ENCODE measurements around the gene RANBP17. TPM values are rescaled to one million over a fixed set of nuclear protein-coding genes. Genes with fewer than 3 reads are reported as not detected.

RANBP17 gene
- total and polyA plus RNA-seq, 2 of the 4 experiments (the other 2 are of a cell fraction), result 8.2 to 29.0 TPM

- H4K5ac ChIP-seq (ENCODE audit: low read depth, low read length), result no peak overlapping the region
- H4K8ac ChIP-seq (ENCODE audit: low read depth in 2 of 2, low read length in 2 of 2), result no peak overlapping the region
- H3K9me1 ChIP-seq (ENCODE audit: insufficient read depth, low read length), result no peaks in the 10 kb centered on the region
- no peak overlapping the region for H2AK9ac ChIP-seq (replicated peaks; ENCODE audit: low read depth, low read length, poor library complexity)
- H3K23ac ChIP-seq (ENCODE audit: low read depth, low read length), result no peak overlapping the region
- H3K4me3 ChIP-seq (ENCODE audit: insufficient read depth, low read depth, low read length), result no peak overlapping the region
- in situ Hi-C loops (cut with MboI; ENCODE audit: low sequenced_read_pairs), result loop anchor here (25.0 kb wide), 1 partner anchor 354 kb away; no protein-coding TSS in a partner anchor
- TF ChIP-seq CEBPB (IDR thresholded peaks at IDR 0.05; ENCODE audit: low read depth, low read length), result no peak
- TF ChIP-seq USF2 (IDR thresholded peaks at IDR 0.05; ENCODE audit: low read depth, low read length), result no peak
- no peak for TF ChIP-seq BHLHE40 (IDR thresholded peaks at IDR 0.05; ENCODE audit: low read depth, low read length)
- no peak for TF ChIP-seq MXI1 (IDR thresholded peaks at IDR 0.05; ENCODE audit: borderline replicate concordance, low read depth, low read length)
- TF ChIP-seq MAFK (IDR thresholded peaks at IDR 0.05; ENCODE audit: low read depth, low read length), result no peak
- TF ChIP-seq MAZ (IDR thresholded peaks at IDR 0.05; ENCODE audit: borderline replicate concordance, low read depth, low read length), result no peak
- TF ChIP-seq CTCF (conservative IDR thresholded peaks at IDR 0.05; ENCODE audit: low read depth, low read length), result no peak
- TF ChIP-seq RAD21 (IDR thresholded peaks at IDR 0.05; ENCODE audit: low read length), result no peak
- TF ChIP-seq ELK1 (IDR thresholded peaks at IDR 0.05; ENCODE audit: borderline replicate concordance, low read depth, low read length), result no peak
- TF ChIP-seq CHD1 (IDR thresholded peaks at IDR 0.05; ENCODE audit: low read depth, low read length), result no peak
- no peak for TF ChIP-seq POLR2A (IDR thresholded peaks at IDR 0.05; ENCODE audit: low read depth, low read length)
- TF ChIP-seq NFE2L2 (IDR thresholded peaks at IDR 0.05; ENCODE audit: low read depth, low read length), result no peak
- TF ChIP-seq FOS (IDR thresholded peaks at IDR 0.05; ENCODE audit: low read depth, low read length), result no peak
- no peak for TF ChIP-seq RFX5 (IDR thresholded peaks at IDR 0.05; ENCODE audit: low read depth, low read length)
- TF ChIP-seq SMC3 (IDR thresholded peaks at IDR 0.05; ENCODE audit: low read depth, low read length), result no peak
- no peak for TF ChIP-seq RCOR1 (IDR thresholded peaks at IDR 0.05; ENCODE audit: insufficient replicate concordance, low read length)
- no peaks in the 10 kb centered on the region for H4K20me1 ChIP-seq (ENCODE audit: insufficient read depth, low read length)
- no peak overlapping the region for H3K4me2 ChIP-seq (ENCODE audit: low read depth, low read length)
- H3K9ac ChIP-seq (ENCODE audit: low read depth, low read length), result no peak overlapping the region
- H2BK20ac ChIP-seq (ENCODE audit: low read depth, low read length), result no peak overlapping the region
- ChIA-PET POLR2A (ENCODE audit: unreplicated experiment) (no interaction called here), CTCF (interaction anchor here (0.7 kb wide), 1 partner anchor 9 kb away, joined by 3 read pairs; no protein-coding TSS in a partner anchor)
- no peaks in the 10 kb centered on the region for H3K27me3 ChIP-seq (ENCODE audit: control insufficient read depth, insufficient read depth, low read length)
- intact Hi-C loops (cut with micrococcal nuclease), result no loop called here
- H2AK5ac ChIP-seq (ENCODE audit: low read depth, low read length), result no peak overlapping the region
- no peak overlapping the region for H4K91ac ChIP-seq (ENCODE audit: insufficient read depth, low read depth, low read length)
- no peaks in the 10 kb centered on the region for H3K36me3 ChIP-seq (ENCODE audit: control insufficient read depth, insufficient read depth, low read length)
- no peak overlapping the region for H2BK5ac ChIP-seq (ENCODE audit: low read depth, low read length, poor library complexity, severe bottlenecking)
- H3K4me1 ChIP-seq (ENCODE audit: control insufficient read depth, insufficient read depth, low read length), result no peaks in the 10 kb centered on the region
- H3K9me3 ChIP-seq (ENCODE audit: control insufficient read depth, insufficient read depth, low read length), result no peaks in the 10 kb centered on the region
- BruUV-seq (replicated peaks), result no TSS peak
- no peak overlapping the region for H2BK120ac ChIP-seq (ENCODE audit: low read depth, low read length)
- H3K79me1 ChIP-seq (ENCODE audit: low read depth in 1 of 2, low read length in 2 of 2), result no peaks in the 10 kb centered on the region
- H3K27ac ChIP-seq (ENCODE audit: insufficient read depth, low read length), result no peak overlapping the region
- dilution Hi-C loops (cut with HindIII; ENCODE audit: low sequenced_read_pairs, unreplicated experiment), result no loop called here
- no peak overlapping the region for H3K14ac ChIP-seq (replicated peaks; ENCODE audit: low read depth, low read length)
- no peak overlapping the region for H3K4ac ChIP-seq (ENCODE audit: low read depth, low read length)
- H3K56ac ChIP-seq (ENCODE audit: extremely low read depth, insufficient read depth, low read length), result no peak overlapping the region
- H3K18ac ChIP-seq (ENCODE audit: low read depth, low read length), result no peak overlapping the region
- no peak overlapping the region for H2BK15ac ChIP-seq (ENCODE audit: low read depth, low read length)
- DNase-seq, result no peak
- H2AFZ ChIP-seq (replicated peaks; ENCODE audit: low read length, poor library complexity), result no peak overlapping the region
- no peak for ATAC-seq (ENCODE audit: low read depth)
These were observed 304.9 kb downstream of the RANBP17 start for GRCh38 chr5:171166766-171167165.

Measured in IMR-90 (cell line).